GM12878 (cell line): ENCODE data around the gene MGAT5. TPM values are rescaled to one million over a fixed set of nuclear protein-coding genes. Genes with fewer than 3 reads are reported as not detected.

Source experiments
- ATAC-seq: fragments of 200-7000 bp; cut with Tn5 transposase; 3 replicates; pipeline ENCODE4 v1.9.1; 2020; ENCODE audit warnings: mild to moderate bottlenecking, moderate library complexity
- BruUV-seq: library from RNA; stranded (reverse); fragments of 400-500 nt; replicated peaks from 2 replicates; lab custom pipeline; 2021; lab: Mats Ljungman, UMichigan
- CTCF ChIA-PET: fragments of 300-600 bp; sonication (Branson Sonifier 250); formaldehyde crosslinking; extraction: SDS; loops from one replicate; lab custom pipeline; 2021; ENCODE audit warnings: inconsistent platforms; lab: Yijun Ruan, JAX
- POLR2A ChIA-PET: fragments of 350-600 bp; formaldehyde crosslinking; extraction: SDS; loops from one replicate; lab custom pipeline; 2021; ENCODE audit warnings: inconsistent platforms; lab: Charles Lee
- RAD21 ChIA-PET: fragments of 300-600 bp; sonication (Branson Sonifier 250); formaldehyde crosslinking; loops from one replicate; lab custom pipeline; 2023; ENCODE audit warnings: antibody characterized with exemption; ENCODE audit not compliant: unreplicated experiment; lab: Charles Lee
- SMC1A ChIA-PET: fragments of 300-600 bp; sonication (Branson Sonifier 250); formaldehyde crosslinking; loops from one replicate; lab custom pipeline; 2023; ENCODE audit not compliant: unreplicated experiment, uncharacterized antibody; lab: Charles Lee
- DNase-seq: peaks from one replicate; pipeline ENCODE4 v3.0.0-alpha.2; 2011; ENCODE audit warnings: low read depth, low spot score
- FAIRE-seq: peaks from 3 replicates; lab custom pipeline; 2011; peaks lifted over from hg19 to GRCh38; lab: Jason Lieb, UNC
- H2AFZ ChIP-seq: 2 replicates; pipeline ENCODE4 v1.6.0; 2011; ENCODE audit warnings: low read depth, low read length, control low read depth; ENCODE audit not compliant: control insufficient read depth
- H3K27ac ChIP-seq: 2 replicates; pipeline ENCODE4 v1.5.1; 2011; ENCODE audit warnings: control low read depth; ENCODE audit not compliant: control insufficient read depth, insufficient read depth
- H3K27me3 ChIP-seq, 2 experiments: replicated peaks in 1 of 2; 2 replicates each; pipeline versions ENCODE4 v1.6.0 to v1.6.1; 2011; ENCODE audit warnings: low read length in 1 of 2; ENCODE audit not compliant: control insufficient read depth in 2 of 2, insufficient read depth in 2 of 2
- H3K36me3 ChIP-seq, 2 experiments: 2 replicates each; pipeline ENCODE4 v1.5.1; 2011; ENCODE audit warnings: low read length in 1 of 2; ENCODE audit not compliant: control insufficient read depth in 2 of 2, insufficient read depth in 2 of 2
- H3K4me1 ChIP-seq: 2 replicates; pipeline ENCODE4 v1.6.1; 2011; ENCODE audit warnings: mild to moderate bottlenecking, low read length, moderate library complexity, mixed read lengths; ENCODE audit not compliant: control insufficient read depth, insufficient read depth
- H3K4me2 ChIP-seq: 2 replicates; pipeline ENCODE4 v1.6.0; 2011; ENCODE audit warnings: control low read depth; ENCODE audit not compliant: control insufficient read depth, insufficient read depth
- H3K4me3 ChIP-seq: fragments of 200-600 bp; sonication (generic); 2 replicates; pipeline ENCODE4 v1.5.1; 2016
- H3K79me2 ChIP-seq: 2 replicates; pipeline ENCODE4 v1.6.0; 2011; ENCODE audit warnings: low read length; ENCODE audit not compliant: control insufficient read depth, insufficient read depth
- H3K9ac ChIP-seq: 2 replicates; pipeline ENCODE4 v1.8.0; 2011; ENCODE audit warnings: low read length, control low read depth, mixed read lengths; ENCODE audit not compliant: control insufficient read depth, insufficient read depth
- H3K9me3 ChIP-seq: replicated peaks from 3 replicates; pipeline ENCODE4 v1.5.1; 2011; ENCODE audit warnings: mild to moderate bottlenecking, low read length; ENCODE audit not compliant: control insufficient read depth, insufficient read depth
- H4K20me1 ChIP-seq: 2 replicates; pipeline ENCODE4 v1.6.0; 2011; ENCODE audit not compliant: control insufficient read depth, insufficient read depth
- BHLHE40 ChIP-seq, 2 experiments: fragments of 450-650 bp in 1 of 2; IDR thresholded peaks; 2 replicates each; pipeline ENCODE4 v1.6.1; 2011 to 2017; ENCODE audit warnings: low read depth in 2 of 2, borderline replicate concordance in 1 of 2, improper control_type of control experiment in 1 of 2, low read length in 1 of 2, mild to moderate bottlenecking in 1 of 2
- EGR1 ChIP-seq, 2 experiments: IDR thresholded peaks; 1 replicate in 1 of 2; 2 replicates in 1 of 2; pipeline ENCODE4 v1.6.1; 2011 to 2012; ENCODE audit warnings: low read depth in 2 of 2, low read length in 2 of 2, borderline replicate concordance in 1 of 2, mild to moderate bottlenecking in 1 of 2, moderate library complexity in 1 of 2
- MEF2A ChIP-seq: IDR thresholded peaks from 2 replicates; pipeline ENCODE4 v1.6.1; 2011; ENCODE audit warnings: low read depth, mild to moderate bottlenecking, low read length, moderate library complexity; ENCODE audit not compliant: insufficient read depth
- POLR2AphosphoS5 ChIP-seq: IDR thresholded peaks from 2 replicates; pipeline ENCODE4 v1.6.1; 2011; ENCODE audit warnings: mild to moderate bottlenecking, low read length, inconsistent platforms
- WGBS: methylation state at CpG from one replicate; pipeline ENCODE4 v1.1.6; 2016; ENCODE audit warnings: low lambda C conversion rate; ENCODE audit not compliant: insufficient replicate concordance, insufficient coverage; ENCODE audit errors: missing lambda C conversion rate; 5-methylcytosine and 5-hydroxymethylcytosine counted together
- in situ Hi-C: fragments of 300-500 bp; cut with MboI; formaldehyde crosslinking; loops from 9 replicates; pipeline ENCODE4 v1.14.3; 2018; ENCODE audit warnings: mixed read lengths
- intact Hi-C: fragments of 100-400 bp; cut with micrococcal nuclease; formaldehyde crosslinking; loops from one replicate; pipeline ENCODE4 v1.14.2; 2022; ENCODE audit not compliant: unreplicated experiment
- polyA plus RNA-seq, 11 experiments: library from polyadenylated mRNA; depleted of rRNA in 4 of 11; unstranded in 6 of 11; stranded (reverse) in 5 of 11; fragments of >200 nt; fragmentation: Nextera tagmentation in 4 of 11; fragmentation: Illumina TruSeq in 1 of 11; extraction: Ambion mirVana in 4 of 11; extraction: Trizol in 1 of 11; gene quantifications; 1 replicate in 1 of 11; 2 replicates in 10 of 11; pipeline versions ENCODE4 v1.2.1 to v1.2.3, GENCODE V29; 2011 to 2016; ENCODE audit warnings: inconsistent platforms in 2 of 11, missing spikeins in 2 of 11, low read depth in 1 of 11
- total RNA-seq, 4 experiments: library from RNA; depleted of rRNA in 3 of 4; stranded (reverse); fragments of >200 nt in 3 of 4; fragmentation: Illumina TruSeq in 1 of 4; extraction: Trizol in 1 of 4; gene quantifications; 2 replicates each; pipeline versions ENCODE4 v1.2.1 to v1.2.3, GENCODE V29; 2013 to 2021
- TF ChIP-seq, protein P1 (sequence below): fragments of 450-650 bp; IDR thresholded peaks from 2 replicates; pipeline ENCODE4 v1.6.1; 2016; ENCODE audit warnings: mild to moderate bottlenecking, moderate library complexity, borderline replicate concordance

The MGAT5 gene
- total and polyA plus RNA-seq, 10 of the 15 experiments (the other 5 are each of a cell fraction or from before 2014, with no cell fraction given) = 4.9 to 104 (median 36.2) TPM

DNA sequence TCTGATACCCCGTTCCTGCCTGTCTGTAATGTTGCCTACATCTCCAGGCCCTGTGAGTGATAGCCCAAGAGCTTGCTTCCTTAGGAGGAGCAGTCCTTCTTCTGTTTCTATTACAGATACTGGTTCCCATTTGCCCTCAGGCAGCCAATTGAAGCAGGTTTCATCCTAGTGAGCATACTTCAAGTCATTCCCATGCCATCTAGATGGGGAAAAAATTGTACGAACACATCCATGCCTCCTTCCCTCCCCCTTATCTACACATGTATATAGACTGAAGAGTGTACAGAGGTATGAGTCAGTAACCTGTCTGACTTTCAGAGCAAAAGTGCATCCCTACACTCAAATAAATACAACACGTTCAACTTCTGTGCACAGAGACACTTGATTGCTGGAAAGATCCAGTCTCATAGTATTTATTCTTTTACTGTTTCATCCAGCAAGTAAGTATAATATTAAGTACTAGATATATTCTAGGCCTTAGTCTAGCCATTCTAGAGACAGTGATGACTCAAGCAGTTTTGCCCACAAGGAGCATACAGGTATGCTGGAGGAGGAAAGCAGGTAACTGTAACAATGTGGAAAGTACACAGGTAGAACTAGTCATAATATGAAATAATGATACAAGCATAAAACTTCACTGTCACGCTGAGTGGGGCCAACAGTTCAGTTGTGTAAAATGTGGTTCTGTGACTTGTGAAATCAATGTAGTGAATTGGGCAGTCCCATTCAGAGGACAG, 153.4 kb downstream of the MGAT5 start (continued):
- TF ChIP-seq, protein P1, sequence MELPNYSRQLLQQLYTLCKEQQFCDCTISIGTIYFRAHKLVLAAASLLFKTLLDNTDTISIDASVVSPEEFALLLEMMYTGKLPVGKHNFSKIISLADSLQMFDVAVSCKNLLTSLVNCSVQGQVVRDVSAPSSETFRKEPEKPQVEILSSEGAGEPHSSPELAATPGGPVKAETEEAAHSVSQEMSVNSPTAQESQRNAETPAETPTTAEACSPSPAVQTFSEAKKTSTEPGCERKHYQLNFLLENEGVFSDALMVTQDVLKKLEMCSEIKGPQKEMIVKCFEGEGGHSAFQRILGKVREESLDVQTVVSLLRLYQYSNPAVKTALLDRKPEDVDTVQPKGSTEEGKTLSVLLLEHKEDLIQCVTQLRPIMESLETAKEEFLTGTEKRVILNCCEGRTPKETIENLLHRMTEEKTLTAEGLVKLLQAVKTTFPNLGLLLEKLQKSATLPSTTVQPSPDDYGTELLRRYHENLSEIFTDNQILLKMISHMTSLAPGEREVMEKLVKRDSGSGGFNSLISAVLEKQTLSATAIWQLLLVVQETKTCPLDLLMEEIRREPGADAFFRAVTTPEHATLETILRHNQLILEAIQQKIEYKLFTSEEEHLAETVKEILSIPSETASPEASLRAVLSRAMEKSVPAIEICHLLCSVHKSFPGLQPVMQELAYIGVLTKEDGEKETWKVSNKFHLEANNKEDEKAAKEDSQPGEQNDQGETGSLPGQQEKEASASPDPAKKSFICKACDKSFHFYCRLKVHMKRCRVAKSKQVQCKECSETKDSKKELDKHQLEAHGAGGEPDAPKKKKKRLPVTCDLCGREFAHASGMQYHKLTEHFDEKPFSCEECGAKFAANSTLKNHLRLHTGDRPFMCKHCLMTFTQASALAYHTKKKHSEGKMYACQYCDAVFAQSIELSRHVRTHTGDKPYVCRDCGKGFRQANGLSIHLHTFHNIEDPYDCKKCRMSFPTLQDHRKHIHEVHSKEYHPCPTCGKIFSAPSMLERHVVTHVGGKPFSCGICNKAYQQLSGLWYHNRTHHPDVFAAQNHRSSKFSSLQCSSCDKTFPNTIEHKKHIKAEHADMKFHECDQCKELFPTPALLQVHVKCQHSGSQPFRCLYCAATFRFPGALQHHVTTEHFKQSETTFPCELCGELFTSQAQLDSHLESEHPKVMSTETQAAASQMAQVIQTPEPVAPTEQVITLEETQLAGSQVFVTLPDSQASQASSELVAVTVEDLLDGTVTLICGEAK = no peak

DNA sequence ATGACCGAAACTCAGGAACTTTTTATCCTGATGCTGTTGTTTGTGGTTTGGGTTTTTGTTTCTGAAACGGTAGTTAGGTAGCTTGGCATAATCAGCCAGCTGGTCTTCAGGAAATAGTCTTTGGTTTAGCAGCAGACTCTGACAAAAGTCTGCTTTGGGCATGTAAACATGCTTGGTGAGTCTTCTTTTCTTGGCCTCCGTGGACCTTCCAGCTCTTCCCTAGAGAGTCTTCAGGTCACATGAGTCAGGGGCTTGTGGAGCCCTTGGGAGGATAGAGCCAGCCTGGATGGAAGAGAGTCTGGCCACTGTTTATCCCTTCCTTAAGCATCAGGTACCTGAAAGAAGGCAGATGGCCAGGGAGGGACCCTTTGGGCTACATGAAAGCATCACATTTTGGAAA, 154.5 kb downstream of the MGAT5 start:
- no peak for FAIRE-seq
- POLR2A ChIA-PET = no interaction called here
- Histone ChIP-seq H3K36me3 (peaks cover 14 to 24% of the 10 kb centered on the region in 2 experiments; a peak in 3 of 4 replicates), H3K4me2 (no peak overlapping the region), H2AFZ (no peak overlapping the region), H3K4me1 (peaks cover 34% of the 10 kb centered on the region), H3K27me3 (no peaks in the 10 kb centered on the region), H3K9me3 (no peaks in the 10 kb centered on the region), H3K9ac (no peak overlapping the region), H4K20me1 (no peaks in the 10 kb centered on the region), H3K4me3 (no peak overlapping the region), H3K79me2 (no peaks in the 10 kb centered on the region; the same call in 1 of the 2 replicates), H3K27ac (no peak overlapping the region)
- 70% methylated on average over 3 of the region's 3 CpGs for WGBS
- no peak for ATAC-seq
- RAD21 ChIA-PET = interaction anchor here (0.9 to 2.1 kb wide), 2 partner anchors 133 to 290 kb away, joined by 3 to 10 read pairs; no protein-coding TSS in a partner anchor
- intact Hi-C loops (no loop called here), in situ Hi-C loops (no loop called here)
- CTCF ChIA-PET = interaction anchor here (0.9 to 1.4 kb wide), 3 partner anchors 193 to 522 kb away, joined by 3 to 5 read pairs (median 4); no protein-coding TSS in a partner anchor
- no TSS peak for BruUV-seq
- SMC1A ChIA-PET = interaction anchor here (1.0 to 1.8 kb wide), 5 partner anchors 81 to 290 kb away, joined by 3 to 9 read pairs (median 3); no protein-coding TSS in a partner anchor
- DNase-seq = no peak
- TF ChIP-seq EGR1 (IDR thresholded peaks at IDR 0.05; ENCODE audit: borderline replicate concordance in 1 of 2, low read depth in 2 of 2, low read length in 2 of 2) = no peak
- no peak for TF ChIP-seq POLR2AphosphoS5
- TF ChIP-seq MEF2A = no peak
- no peak for TF ChIP-seq BHLHE40 (IDR thresholded peaks at IDR 0.05; ENCODE audit: borderline replicate concordance in 1 of 2, low read depth in 2 of 2, low read length in 1 of 2)
